H9 (cell line): Measurements from ENCODE around the gene RBM4B. TPM values are rescaled to one million over a fixed set of nuclear protein-coding genes. Genes with fewer than 3 reads are reported as not detected.

ENCODE experiments used
- DNase-seq: peaks from one replicate; pipeline ENCODE4 v3.0.0-alpha.2; 2017
- H2AFZ ChIP-seq: one replicate; pipeline ENCODE4 v1.6.1; 2013; ENCODE audit warnings: mild to moderate bottlenecking, low read length, control low read depth, moderate library complexity
- H2AK5ac ChIP-seq: 2 replicates; pipeline ENCODE4 v1.6.1; 2013; ENCODE audit warnings: low read length, control low read depth, mixed read lengths; ENCODE audit not compliant: insufficient read length
- H2BK120ac ChIP-seq: one replicate; pipeline ENCODE4 v1.6.1; 2013; ENCODE audit warnings: low read depth, mild to moderate bottlenecking, low read length, control low read depth, inconsistent platforms; ENCODE audit not compliant: poor library complexity, severe bottlenecking
- H2BK12ac ChIP-seq: 2 replicates; pipeline ENCODE4 v1.6.1; 2013; ENCODE audit warnings: low read length, control low read depth, mixed read lengths, low read depth; ENCODE audit not compliant: insufficient read length
- H2BK15ac ChIP-seq: 2 replicates; pipeline ENCODE4 v1.6.1; 2013; ENCODE audit warnings: low read depth, low read length, control low read depth
- H2BK20ac ChIP-seq: one replicate; pipeline ENCODE4 v1.6.1; 2013; ENCODE audit warnings: low read depth, mild to moderate bottlenecking, low read length, control low read depth, inconsistent platforms; ENCODE audit not compliant: poor library complexity, severe bottlenecking
- H2BK5ac ChIP-seq: 2 replicates; pipeline ENCODE4 v1.6.1; 2013; ENCODE audit warnings: low read length, control low read depth, mixed read lengths; ENCODE audit not compliant: insufficient read length
- H3K14ac ChIP-seq: 2 replicates; pipeline ENCODE4 v1.6.1; 2013; ENCODE audit warnings: low read length, control low read depth; ENCODE audit not compliant: insufficient read depth
- H3K18ac ChIP-seq: 2 replicates; pipeline ENCODE4 v1.6.1; 2013; ENCODE audit warnings: low read depth, mild to moderate bottlenecking, mixed read lengths, low read length, control low read depth; ENCODE audit not compliant: insufficient read length
- H3K23ac ChIP-seq: 2 replicates; pipeline ENCODE4 v1.6.1; 2013; ENCODE audit warnings: low read length, control low read depth, mixed read lengths, low read depth; ENCODE audit not compliant: insufficient read length
- H3K23me2 ChIP-seq: 2 replicates; pipeline ENCODE4 v1.6.1; 2013; ENCODE audit warnings: low read depth, mild to moderate bottlenecking, mixed read lengths, low read length, control low read depth; ENCODE audit not compliant: insufficient read length, poor library complexity, severe bottlenecking
- H3K27ac ChIP-seq: 2 replicates; pipeline ENCODE4 v1.5.1; 2013; ENCODE audit warnings: low read length, control low read depth, mixed read lengths, low read depth; ENCODE audit not compliant: insufficient read length
- H3K27me3 ChIP-seq: 2 replicates; pipeline ENCODE4 v1.6.1; 2013; ENCODE audit warnings: low read length, control low read depth, inconsistent platforms; ENCODE audit not compliant: insufficient read depth
- H3K4ac ChIP-seq: 2 replicates; pipeline ENCODE4 v1.6.1; 2013; ENCODE audit warnings: low read depth, mild to moderate bottlenecking, control low read depth, inconsistent platforms, low read length, moderate library complexity
- H3K4me1 ChIP-seq: 2 replicates; pipeline ENCODE4 v1.6.1; 2013; ENCODE audit warnings: low read length, control low read depth, inconsistent platforms; ENCODE audit not compliant: insufficient read depth
- H3K4me2 ChIP-seq: 2 replicates; pipeline ENCODE4 v1.6.1; 2013; ENCODE audit warnings: low read length, control low read depth, mixed read lengths; ENCODE audit not compliant: insufficient read length, insufficient read depth
- H3K56ac ChIP-seq: 2 replicates; pipeline ENCODE4 v1.6.1; 2013; ENCODE audit warnings: low read depth, mild to moderate bottlenecking, mixed read lengths, low read length, control low read depth; ENCODE audit not compliant: insufficient read length
- H3K79me1 ChIP-seq: 2 replicates; pipeline ENCODE4 v1.6.1; 2013; ENCODE audit warnings: low read depth, mild to moderate bottlenecking, moderate library complexity, low read length, control low read depth, inconsistent platforms; ENCODE audit not compliant: insufficient read depth, poor library complexity, severe bottlenecking
- H3K79me2 ChIP-seq: 2 replicates; pipeline ENCODE4 v1.6.1; 2013; ENCODE audit warnings: low read length, control low read depth, inconsistent platforms; ENCODE audit not compliant: insufficient read depth
- H3K9ac ChIP-seq: 2 replicates; pipeline ENCODE4 v1.6.1; 2013; ENCODE audit warnings: low read length, control low read depth, mixed read lengths; ENCODE audit not compliant: insufficient read length; ENCODE audit errors: extremely low read depth
- H3K9me3 ChIP-seq: one replicate; pipeline ENCODE4 v1.6.1; 2013; ENCODE audit warnings: low read depth, low read length, inconsistent platforms; ENCODE audit not compliant: control insufficient read depth
- H3T11ph ChIP-seq: one replicate; pipeline ENCODE4 v1.6.1; 2013; ENCODE audit warnings: mild to moderate bottlenecking, low read length, control low read depth, inconsistent platforms
- H4K20me1 ChIP-seq: one replicate; pipeline ENCODE4 v1.6.1; 2013; ENCODE audit not compliant: control insufficient read depth, insufficient read length, insufficient read depth
- H4K5ac ChIP-seq: 2 replicates; pipeline ENCODE4 v1.6.1; 2013; ENCODE audit warnings: low read depth, mild to moderate bottlenecking, mixed read lengths, low read length, control low read depth; ENCODE audit not compliant: insufficient read length
- H4K8ac ChIP-seq: replicated peaks from 2 replicates; pipeline ENCODE4 v1.6.1; 2013; ENCODE audit warnings: low read length, control low read depth, mixed read lengths, low read depth; ENCODE audit not compliant: insufficient read length
- H4K91ac ChIP-seq: 2 replicates; pipeline ENCODE4 v1.6.1; 2013; ENCODE audit warnings: low read depth, mild to moderate bottlenecking, moderate library complexity, mixed read lengths, low read length, control low read depth; ENCODE audit not compliant: insufficient read length
- H3K27ac Mint-ChIP-seq, 3 experiments: 2 replicates in 2 of 3; 3 replicates in 1 of 3; pipeline ENCODE4 v1.8.0; 2020 to 2021; ENCODE audit warnings: mixed read lengths in 3 of 3, mild to moderate bottlenecking in 1 of 3, moderate library complexity in 1 of 3
- H3K27me3 Mint-ChIP-seq: 2 replicates; pipeline ENCODE4 v1.8.0; 2021; ENCODE audit warnings: low read depth, mild to moderate bottlenecking, moderate library complexity, mixed read lengths
- H3K36me3 Mint-ChIP-seq, 3 experiments: 2 replicates in 2 of 3; 3 replicates in 1 of 3; pipeline ENCODE4 v1.8.0; 2020 to 2021; ENCODE audit warnings: low read depth in 3 of 3, mixed read lengths in 3 of 3; ENCODE audit not compliant: insufficient read depth in 1 of 3
- H3K4me1 Mint-ChIP-seq, 2 experiments: 2 replicates each; pipeline ENCODE4 v1.8.0; 2020; ENCODE audit warnings: mixed read lengths in 2 of 2
- H3K4me3 Mint-ChIP-seq, 2 experiments: 2 replicates in 1 of 2; 3 replicates in 1 of 2; pipeline ENCODE4 v1.8.0; 2020 to 2021; ENCODE audit warnings: mild to moderate bottlenecking in 2 of 2, mixed read lengths in 2 of 2, moderate library complexity in 1 of 2
- H3K9me3 Mint-ChIP-seq, 2 experiments: 2 replicates in 1 of 2; 3 replicates in 1 of 2; pipeline ENCODE4 v1.8.0; 2020; ENCODE audit warnings: mild to moderate bottlenecking in 2 of 2, mixed read lengths in 2 of 2, moderate library complexity in 1 of 2
- CTCF ChIP-seq: fragments of 200-600 bp; sonication (generic); conservative IDR thresholded peaks from 3 replicates; pipeline ENCODE4 v1.8.0; 2021; ENCODE audit warnings: antibody characterized with exemption, mild to moderate bottlenecking
- WGBS: extraction: QIAGEN DNeasy Blood & Tissue Kit; methylation state at CpG from one replicate; pipeline ENCODE4 v1.1.7; 2013; ENCODE audit warnings: missing lambda C conversion rate, low lambda C conversion rate, mixed read lengths; ENCODE audit not compliant: insufficient read length; ENCODE audit errors: extremely low coverage; 5-methylcytosine and 5-hydroxymethylcytosine counted together
- total RNA-seq: library from RNA; stranded (reverse); gene quantifications from 2 replicates; pipeline ENCODE4 v1.2.1, GENCODE V29; 2021

The RBM4B gene
- total RNA-seq, 1 experiment from 2014 or later = 34.0 TPM

- no peak for TF ChIP-seq CTCF
- no peak for DNase-seq
- H3K4me3 Mint-ChIP-seq = no peak overlapping the region
These were observed 27.1 kb upstream of the RBM4B start for GRCh38 chr11:66704659-66705360.

More at GRCh38 chr11:66704659-66705360, 27.1 kb upstream of the RBM4B start:
- Histone ChIP-seq H3K4me1 (no peaks in the 10 kb centered on the region), H2AFZ (no peak overlapping the region), H2BK5ac (no peak overlapping the region), H3K23me2 (no peaks in the 10 kb centered on the region), H2BK12ac (no peak overlapping the region), H2AK5ac (no peak overlapping the region), H3K18ac (no peak overlapping the region), H4K5ac (no peak overlapping the region), H3K56ac (no peak overlapping the region), H3K4me2 (no peak overlapping the region), H4K20me1 (no peaks in the 10 kb centered on the region), H2BK120ac (no peak overlapping the region), H3K27me3 (no peaks in the 10 kb centered on the region), H4K8ac (no peak overlapping the region), H2BK15ac (no peak overlapping the region), H3T11ph (no peak overlapping the region), H3K9ac (no peak overlapping the region), H3K79me2 (no peaks in the 10 kb centered on the region), H4K91ac (no peak overlapping the region), H3K79me1 (no peaks in the 10 kb centered on the region), H3K9me3 (no peaks in the 10 kb centered on the region), H3K14ac (no peak overlapping the region), H3K23ac (no peak overlapping the region), H3K4ac (no peak overlapping the region), H2BK20ac (no peak overlapping the region), H3K27ac (no peak overlapping the region)
- H3K9me3 Mint-ChIP-seq = no peaks in the 10 kb centered on the region
- no peak overlapping the region for H3K27ac Mint-ChIP-seq
- H3K36me3 Mint-ChIP-seq = peaks cover 21 to 76% (median 72%) of the 10 kb centered on the region in 3 experiments; a peak in 6 of 7 replicates
- H3K27me3 Mint-ChIP-seq = no peaks in the 10 kb centered on the region
- no peaks in the 10 kb centered on the region for H3K4me1 Mint-ChIP-seq
- no CpG with 5 or more reads among the region's 46 CpGs for WGBS
